Activated CD4-positive, alpha-beta T cell treated with anti-CD3 and anti-CD28 coated beads, Interleukin-2, amount 50 U/mL, for 1 hour (primary cell): ENCODE data around the gene SYNPO2.
"Not testable (repeated sequence)": the region's sequence is repeated elsewhere in the genome, so short reads cannot be mapped to it uniquely, and the experiment has no call there.

Experiments
- DNase-seq: peaks from one replicate; pipeline ENCODE4 v3.0.0-alpha.2; 2020

The SYNPO2 gene

GRCh38 chr4:118888666-118889311 lies at the start of gene SYNPO2:
Gene SYNPO2 (plus strand): TSS chr4:118888854. CDS start chr4:118889037, 183 bp downstream.
- peak; percentile 6 for DNase-seq

GRCh38 chr4:118839221-118839927 lies 49.3 kb upstream of the SYNPO2 start:
- no peak for DNase-seq

- DNase-seq = no peak
Observed at GRCh38 chr4:118842055-118842454, 46.6 kb upstream of the SYNPO2 start.

- no peak for DNase-seq
Observed at GRCh38 chr4:118843237-118843636, 45.4 kb upstream of the SYNPO2 start.

- DNase-seq = no peak
Observed at GRCh38 chr4:118845552-118846050, 43.1 kb upstream of the SYNPO2 start.

- DNase-seq = no peak
Observed at GRCh38 chr4:118846979-118847378, 41.7 kb upstream of the SYNPO2 start.

GRCh38 chr4:118848242-118848641 lies 40.4 kb upstream of the SYNPO2 start:
- no peak for DNase-seq

- no peak for DNase-seq
Observed at GRCh38 chr4:118848901-118849300, 39.8 kb upstream of the SYNPO2 start.

GRCh38 chr4:118849867-118850487 lies 38.7 kb upstream of the SYNPO2 start:
- DNase-seq = no peak

GRCh38 chr4:118850488-118851173 lies 38.0 kb upstream of the SYNPO2 start:
- peak; percentile 20 for DNase-seq

- DNase-seq = no peak
Observed at GRCh38 chr4:118857760-118858159, 30.9 kb upstream of the SYNPO2 start.

GRCh38 chr4:118858779-118859178 lies 29.9 kb upstream of the SYNPO2 start:
- DNase-seq = no peak

- no peak for DNase-seq
Observed at GRCh38 chr4:118865091-118865708, 23.5 kb upstream of the SYNPO2 start.

GRCh38 chr4:118866442-118866841 lies 22.2 kb upstream of the SYNPO2 start:
- DNase-seq = no peak

GRCh38 chr4:118867311-118868067 lies 21.2 kb upstream of the SYNPO2 start:
- DNase-seq = no peak

- no peak for DNase-seq
Observed at GRCh38 chr4:118869808-118870342, 18.8 kb upstream of the SYNPO2 start.

- no peak for DNase-seq
Observed at GRCh38 chr4:118872181-118872580, 16.5 kb upstream of the SYNPO2 start.

- DNase-seq = no peak
Observed at GRCh38 chr4:118877797-118878196, 10.9 kb upstream of the SYNPO2 start.

- not testable (repeated sequence) for DNase-seq
Observed at GRCh38 chr4:118878507-118878906, 10.1 kb upstream of the SYNPO2 start.

- no peak for DNase-seq
Observed at GRCh38 chr4:118879409-118879808, 9.2 kb upstream of the SYNPO2 start.

- DNase-seq = no peak
Observed at GRCh38 chr4:118881512-118882146, 7.0 kb upstream of the SYNPO2 start.
